ENCODE measurements around the gene FOXB2.

The FOXB2 gene

DNA sequence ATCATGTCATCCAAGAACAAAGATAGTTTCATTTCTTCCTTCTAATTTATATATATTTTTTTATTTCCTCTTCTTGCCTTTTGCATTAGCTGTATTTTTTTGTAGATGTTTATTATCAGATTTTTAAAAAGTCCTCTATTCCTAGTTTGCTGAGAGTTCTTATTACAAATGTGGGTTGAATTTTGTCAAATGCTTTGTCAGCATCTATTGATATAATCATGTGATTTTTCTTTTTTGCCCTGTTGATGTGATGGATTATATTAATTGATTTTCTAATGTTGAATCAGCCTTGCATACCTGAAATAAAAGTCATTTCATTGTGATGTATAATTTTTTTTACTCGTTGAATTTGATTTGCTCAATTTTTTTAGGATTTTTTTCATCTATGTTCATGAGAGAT lies 46.9 kb downstream of the FOXB2 start:
- DNase-seq (ENCODE audit: low read depth), result no peak
